Heart left ventricle (tissue), 16 donors: Measurements from ENCODE around the gene HMG20B. TPM values are rescaled to one million over a fixed set of nuclear protein-coding genes. Genes with fewer than 3 reads are reported as not detected.

Experiments used
- ATAC-seq, 4 donors: fragments of 200-7000 bp; cut with Tn5 transposase; one replicate each; pipeline ENCODE4 v1.9.1; 2020 to 2022; ENCODE audit warnings: moderate library complexity in 4 of 4, mild to moderate bottlenecking in 3 of 4, moderate number of reproducible peaks in 1 of 4
- DNase-seq, 5 donors: peaks; one replicate each; pipeline ENCODE4 v3.0.0-alpha.2; 2020
- H3K27ac ChIP-seq, 12 donors: fragments of 200-600 bp; sonication (generic) in 4 of 12; one replicate each; pipeline versions ENCODE4 v1.5.0 to v1.8.0; 2016 to 2022; ENCODE audit warnings: mild to moderate bottlenecking in 2 of 12
- H3K27me3 ChIP-seq, 9 donors: fragments of 200-600 bp; sonication (generic) in 2 of 9; one replicate each; pipeline versions ENCODE4 v1.5.1 to v1.8.0; 2016 to 2022; ENCODE audit warnings: mild to moderate bottlenecking in 3 of 9
- H3K36me3 ChIP-seq, 9 donors: fragments of 200-600 bp; sonication (generic) in 2 of 9; one replicate each; pipeline versions ENCODE4 v1.5.0 to v1.8.0; 2018 to 2022; ENCODE audit warnings: mild to moderate bottlenecking in 2 of 9
- H3K4me1 ChIP-seq, 12 donors: fragments of 200-600 bp; sonication (generic) in 4 of 12; one replicate each; pipeline versions ENCODE4 v1.5.0 to v1.8.0; 2016 to 2022; ENCODE audit warnings: mild to moderate bottlenecking in 3 of 12
- H3K4me3 ChIP-seq, 12 donors: fragments of 200-600 bp; sonication (generic) in 4 of 12; one replicate each; pipeline versions ENCODE4 v1.5.0 to v1.8.0; 2017 to 2022; ENCODE audit warnings: mild to moderate bottlenecking in 9 of 12, moderate library complexity in 4 of 12
- H3K9me3 ChIP-seq, 12 donors: fragments of 200-600 bp; sonication (generic) in 4 of 12; one replicate each; pipeline versions ENCODE4 v1.5.0 to v1.8.0; 2016 to 2022; ENCODE audit warnings: mild to moderate bottlenecking in 1 of 12
- POLR2A ChIP-seq, 2 donors: fragments of 450-650 bp; IDR thresholded peaks; one replicate each; pipeline ENCODE4 v1.6.1; 2017; ENCODE audit warnings: antibody characterized with exemption in 2 of 2, mild to moderate bottlenecking in 2 of 2, moderate library complexity in 2 of 2
- WGBS, 4 donors: extraction: QIAGEN DNeasy Blood & Tissue Kit in 2 of 4; methylation state at CpG; one replicate each; pipeline versions ENCODE4 v1.1.5 to v1.1.7; 2013 to 2018; 5-methylcytosine and 5-hydroxymethylcytosine counted together
- intact Hi-C, 10 donors: fragments of 100-400 bp; cut with DNase I; formaldehyde crosslinking; loops; one replicate each; pipeline versions ENCODE4 v1.11.1 to v1.14.2; 2022
- polyA plus RNA-seq, 2 donors: library from polyadenylated mRNA; stranded (reverse); fragments of 200-250 nt; gene quantifications; one replicate each; pipeline ENCODE4 v1.2.3, GENCODE V29; 2013
- total RNA-seq, 9 donors: library from RNA; depleted of rRNA in 2 of 9; stranded (reverse); fragments of >200 nt in 2 of 9; fragmentation: NEBNext Ultra II Directional in 3 of 9; extraction: Animal tissue kit (Norgen Biotek cat#: 25700) in 3 of 9; gene quantifications; one replicate each; pipeline versions ENCODE4 v1.1.0 to v1.2.4, GENCODE V29; 2016 to 2023
- TF ChIP-seq, protein P1 (sequence below), 12 donors: fragments of 200-600 bp; sonication (generic) in 4 of 12; IDR thresholded peaks; one replicate each; pipeline versions ENCODE4 v1.5.0 to v1.8.0; 2018 to 2022; ENCODE audit warnings: antibody characterized with exemption in 12 of 12, mild to moderate bottlenecking in 5 of 12
- donor health status: ischemic (EF 13 %, LVEDD 7.1; RV severe dilation, severe dysfunction).
- donor health status: healthy with polysubstance abuse.
- donor health status: DM: no; HTN: yes; CAD: no.
- donor health status: DM: no; HTN: no; CAD: no.
- donor health status: ischemic (EF 25% LVEDD 6.9; RV normal size, moderate dysfunction).
- donor health status: ischemic (EF 25% LVEDD 5.7; RV mildly dilated, moderate dysfunction).
- donor health status: healthy.
- donor health status: DM: yes; HTN: yes; CAD: no.
- donor health status: ischemic (EF 35%, LVEDD 5.7; RV mildly dilated, moderate dysfunction).
- donor health status: nonischemic (EF 11% LVEDD 7.7; RV severe dilation, severe dysfunction).
- donor health status: DM: yes; HTN: yes; CAD: no.
- donor health status: PGD.
- donor health status: ischemic (EF 29% LVEDD 5.4; RV normal size, mild dysfunction).
- donor health status: nonischemic (EF 23%, LVEDD 6.1; RV moderate dilation, normal function).

Gene HMG20B
- total and polyA plus RNA-seq, 11 donors, result 24.8 to 68.6 (median 42.1) TPM

DNA sequence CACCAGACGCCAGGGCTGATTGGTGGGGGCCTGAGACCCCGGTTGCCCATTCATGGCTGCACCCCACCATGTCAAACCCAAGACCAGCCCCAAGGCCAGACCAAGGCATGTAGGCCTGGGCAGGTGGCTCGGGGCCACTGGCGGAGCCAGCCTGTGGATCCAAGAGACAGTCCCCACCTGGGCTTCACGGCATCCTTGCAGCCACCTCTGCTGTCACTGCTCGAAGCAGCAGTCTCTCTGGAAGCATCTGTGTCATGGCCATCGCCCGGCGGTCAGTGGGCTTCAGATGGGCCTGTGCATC, 37.6 kb upstream of the HMG20B start:
- TF ChIP-seq, protein P1, sequence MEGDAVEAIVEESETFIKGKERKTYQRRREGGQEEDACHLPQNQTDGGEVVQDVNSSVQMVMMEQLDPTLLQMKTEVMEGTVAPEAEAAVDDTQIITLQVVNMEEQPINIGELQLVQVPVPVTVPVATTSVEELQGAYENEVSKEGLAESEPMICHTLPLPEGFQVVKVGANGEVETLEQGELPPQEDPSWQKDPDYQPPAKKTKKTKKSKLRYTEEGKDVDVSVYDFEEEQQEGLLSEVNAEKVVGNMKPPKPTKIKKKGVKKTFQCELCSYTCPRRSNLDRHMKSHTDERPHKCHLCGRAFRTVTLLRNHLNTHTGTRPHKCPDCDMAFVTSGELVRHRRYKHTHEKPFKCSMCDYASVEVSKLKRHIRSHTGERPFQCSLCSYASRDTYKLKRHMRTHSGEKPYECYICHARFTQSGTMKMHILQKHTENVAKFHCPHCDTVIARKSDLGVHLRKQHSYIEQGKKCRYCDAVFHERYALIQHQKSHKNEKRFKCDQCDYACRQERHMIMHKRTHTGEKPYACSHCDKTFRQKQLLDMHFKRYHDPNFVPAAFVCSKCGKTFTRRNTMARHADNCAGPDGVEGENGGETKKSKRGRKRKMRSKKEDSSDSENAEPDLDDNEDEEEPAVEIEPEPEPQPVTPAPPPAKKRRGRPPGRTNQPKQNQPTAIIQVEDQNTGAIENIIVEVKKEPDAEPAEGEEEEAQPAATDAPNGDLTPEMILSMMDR (IDR thresholded peaks at IDR 0.05), result no peak
- no peak for TF ChIP-seq POLR2A (IDR thresholded peaks at IDR 0.05)
- no peaks in the 10 kb centered on the region for H3K27me3 ChIP-seq
- H3K9me3 ChIP-seq, result no peaks in the 10 kb centered on the region
- 90 to 100% (median 95%) methylated on average over 3 to 9 of the region's 9 CpGs for WGBS, 4 donors
- peaks cover 0 to 69% (median 59%) of the 10 kb centered on the region in 9 donors for H3K36me3 ChIP-seq
- H3K4me1 ChIP-seq, result peaks cover 0 to 9% (median 0%) of the 10 kb centered on the region in 12 donors
- intact Hi-C loops, result no loop called here
- no peak for DNase-seq
- no peak overlapping the region for H3K4me3 ChIP-seq
- H3K27ac ChIP-seq, result no peak overlapping the region
- no peak for ATAC-seq

DNA sequence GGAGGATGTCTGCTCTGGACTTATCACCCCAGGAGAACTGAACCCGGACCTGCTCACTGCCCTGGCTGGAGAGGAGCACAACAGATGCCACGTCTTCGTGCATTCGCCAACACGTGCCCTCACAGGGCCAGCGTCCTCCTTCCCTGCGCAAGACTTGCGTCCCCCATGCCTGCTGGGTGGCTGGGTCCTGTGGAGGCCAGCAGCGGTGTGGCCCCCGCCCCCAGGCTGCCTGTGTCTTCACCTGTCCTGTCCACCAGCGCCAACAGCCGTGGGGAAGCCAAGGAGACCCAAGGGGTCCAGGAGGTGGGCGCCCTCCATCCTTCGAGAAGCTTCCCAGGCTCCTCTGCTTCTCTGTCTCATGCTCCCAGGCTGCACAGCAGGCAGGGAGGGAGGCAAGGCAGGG, 37.2 kb upstream of the HMG20B start:
- no peaks in the 10 kb centered on the region for H3K9me3 ChIP-seq
- 94 to 100% (median 96%) methylated on average over 7 to 14 of the region's 14 CpGs for WGBS, 4 donors
- DNase-seq, result no peak
- no peak overlapping the region for H3K4me3 ChIP-seq
- intact Hi-C loops, result no loop called here
- H3K27ac ChIP-seq, result no peak overlapping the region
- H3K36me3 ChIP-seq, result peaks cover 0 to 67% (median 59%) of the 10 kb centered on the region in 9 donors
- H3K4me1 ChIP-seq, result peaks cover 0 to 9% (median 0%) of the 10 kb centered on the region in 12 donors
- no peak for TF ChIP-seq POLR2A (IDR thresholded peaks at IDR 0.05)
- ATAC-seq, result no peak
- H3K27me3 ChIP-seq, result no peaks in the 10 kb centered on the region

DNA sequence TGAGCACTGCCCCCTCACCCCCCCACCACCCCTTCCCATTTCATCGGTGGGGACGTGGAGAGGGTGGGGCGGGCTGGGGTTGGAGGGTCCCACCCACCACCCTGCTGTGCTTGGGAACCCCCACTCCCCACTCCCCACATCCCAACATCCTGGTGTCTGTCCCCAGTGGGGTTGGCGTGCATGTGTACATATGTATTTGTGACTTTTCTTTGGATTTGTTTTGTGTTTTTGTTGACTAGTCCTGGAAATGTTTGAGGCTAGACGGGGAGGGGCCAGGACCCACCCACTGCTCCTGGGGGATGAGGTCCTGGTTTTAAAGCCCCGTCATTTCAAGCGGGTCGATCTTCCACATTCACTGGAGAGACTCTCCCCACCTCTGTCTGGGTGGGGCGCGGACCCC, 36.8 kb upstream of the HMG20B start:
- H3K27ac ChIP-seq, result peak overlapping the region in 3 of 12 donors; percentile 17 to 46 (median 29)
- WGBS, 4 donors, result 66 to 90% (median 87%) methylated on average over 5 to 10 of the region's 10 CpGs
- no peak for ATAC-seq

DNA sequence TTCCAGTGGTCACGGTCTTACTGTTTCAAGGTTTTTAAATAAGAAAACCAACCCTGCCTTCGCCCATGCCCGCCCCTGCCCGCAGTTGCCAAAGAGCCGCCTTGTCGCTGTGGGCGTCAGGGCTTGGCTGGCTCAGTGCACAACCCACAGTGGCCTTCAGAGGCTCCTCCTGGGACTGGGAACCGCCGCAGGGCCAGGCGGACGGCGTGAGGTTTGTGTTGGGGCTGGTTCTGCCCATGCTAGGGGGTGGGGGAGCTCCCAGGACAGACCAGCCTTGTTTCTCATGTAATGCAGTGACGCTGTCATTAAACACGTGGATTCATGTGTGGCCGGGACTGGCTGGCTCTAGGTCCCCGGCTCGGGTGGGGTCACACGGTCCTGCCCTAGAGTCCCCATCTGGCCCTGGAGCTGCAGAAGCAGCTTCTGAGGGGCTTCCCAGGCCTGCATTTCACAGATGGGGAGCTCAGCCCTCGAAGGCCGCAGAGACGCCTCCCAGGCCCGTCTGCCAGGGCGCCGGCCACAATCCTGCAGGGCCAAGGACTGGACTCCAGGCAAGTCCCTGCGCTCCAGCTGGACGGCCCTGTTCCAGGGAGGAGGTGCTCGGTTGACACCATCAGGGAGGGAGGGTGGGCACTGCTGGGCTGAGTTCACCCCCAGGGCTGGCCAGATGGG, 36.2 kb upstream of the HMG20B start:
- DNase-seq (peak in 1 of 5 donors; percentile 67), ATAC-seq (peak; percentile 29 to 46 (median 44))
- no peaks in the 10 kb centered on the region for H3K9me3 ChIP-seq
- peak overlapping the region in 6 of 12 donors; percentile 17 to 46 (median 26) for H3K27ac ChIP-seq
- peaks cover 0 to 9% (median 0%) of the 10 kb centered on the region in 12 donors for H3K4me1 ChIP-seq
- peaks cover 0 to 57% (median 49%) of the 10 kb centered on the region in 9 donors for H3K36me3 ChIP-seq
- no peaks in the 10 kb centered on the region for H3K27me3 ChIP-seq
- no peak overlapping the region for H3K4me3 ChIP-seq
- intact Hi-C loops, result no loop called here
- no peak for TF ChIP-seq POLR2A (IDR thresholded peaks at IDR 0.05)
- TF ChIP-seq, protein P1 (IDR thresholded peaks at IDR 0.05), result no peak
- WGBS, 4 donors, result 74 to 86% (median 83%) methylated on average over 20 to 27 of the region's 27 CpGs

More for the DNA sequence above, 36.8 kb upstream of the HMG20B start:
- intact Hi-C loops, result no loop called here
- DNase-seq, result no peak
- peaks cover 0 to 63% (median 55%) of the 10 kb centered on the region in 9 donors for H3K36me3 ChIP-seq
- peaks cover 0 to 9% (median 0%) of the 10 kb centered on the region in 12 donors for H3K4me1 ChIP-seq
- no peaks in the 10 kb centered on the region for H3K27me3 ChIP-seq
- no peak for TF ChIP-seq POLR2A (IDR thresholded peaks at IDR 0.05)
- TF ChIP-seq, protein P1 (IDR thresholded peaks at IDR 0.05), result no peak
- no peak overlapping the region for H3K4me3 ChIP-seq
- no peaks in the 10 kb centered on the region for H3K9me3 ChIP-seq
